DND-41 (cell line): Measurements from ENCODE around the gene BCL3.

Source experiments
- EZH2 ChIP-seq: IDR thresholded peaks from 3 replicates; pipeline ENCODE4 v1.6.1; 2012; ENCODE audit warnings: borderline replicate concordance, low read depth, mild to moderate bottlenecking, moderate library complexity, low read length, inconsistent platforms; ENCODE audit not compliant: severe bottlenecking
- TF ChIP-seq, protein P1 (sequence below): IDR thresholded peaks from 2 replicates; pipeline ENCODE4 v1.5.1; 2012; ENCODE audit warnings: borderline replicate concordance, low read length, moderate library complexity, mild to moderate bottlenecking; ENCODE audit not compliant: poor library complexity, severe bottlenecking; ENCODE audit errors: extremely low read depth

DNA sequence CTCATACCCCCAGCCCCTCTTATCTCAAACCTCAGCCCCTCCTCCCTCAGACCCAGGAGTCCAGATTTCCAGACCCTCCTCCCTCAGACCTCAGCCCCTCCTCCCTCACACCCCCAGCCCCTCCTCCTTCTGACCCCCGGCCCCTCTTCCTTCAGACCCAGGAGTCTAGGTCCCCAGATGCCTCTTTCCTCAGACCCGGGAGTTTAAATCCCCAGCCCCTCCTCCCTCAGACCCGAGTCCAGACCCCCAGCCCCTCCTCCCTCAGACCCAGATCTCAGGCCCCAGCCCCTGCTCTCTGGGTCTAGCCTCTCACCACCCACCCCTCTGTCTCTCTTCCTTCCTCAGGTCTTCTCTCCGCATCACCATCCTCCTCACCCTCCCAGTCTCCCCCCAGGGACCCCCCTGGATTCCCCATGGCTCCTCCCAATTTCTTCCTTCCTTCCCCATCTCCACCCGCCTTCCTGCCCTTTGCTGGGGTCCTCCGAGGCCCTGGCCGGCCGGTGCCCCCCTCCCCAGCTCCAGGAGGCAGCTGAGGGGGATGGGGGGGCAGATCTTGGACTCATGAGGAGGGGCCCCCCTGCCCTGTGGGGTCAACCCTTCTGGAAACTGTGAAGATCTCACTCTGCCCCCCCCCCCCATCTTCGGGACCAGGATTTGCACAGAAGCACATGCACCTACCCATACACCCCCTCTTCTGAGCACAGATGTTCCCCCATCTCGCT, 10.7 kb downstream of the BCL3 start:
- TF ChIP-seq, protein P1, sequence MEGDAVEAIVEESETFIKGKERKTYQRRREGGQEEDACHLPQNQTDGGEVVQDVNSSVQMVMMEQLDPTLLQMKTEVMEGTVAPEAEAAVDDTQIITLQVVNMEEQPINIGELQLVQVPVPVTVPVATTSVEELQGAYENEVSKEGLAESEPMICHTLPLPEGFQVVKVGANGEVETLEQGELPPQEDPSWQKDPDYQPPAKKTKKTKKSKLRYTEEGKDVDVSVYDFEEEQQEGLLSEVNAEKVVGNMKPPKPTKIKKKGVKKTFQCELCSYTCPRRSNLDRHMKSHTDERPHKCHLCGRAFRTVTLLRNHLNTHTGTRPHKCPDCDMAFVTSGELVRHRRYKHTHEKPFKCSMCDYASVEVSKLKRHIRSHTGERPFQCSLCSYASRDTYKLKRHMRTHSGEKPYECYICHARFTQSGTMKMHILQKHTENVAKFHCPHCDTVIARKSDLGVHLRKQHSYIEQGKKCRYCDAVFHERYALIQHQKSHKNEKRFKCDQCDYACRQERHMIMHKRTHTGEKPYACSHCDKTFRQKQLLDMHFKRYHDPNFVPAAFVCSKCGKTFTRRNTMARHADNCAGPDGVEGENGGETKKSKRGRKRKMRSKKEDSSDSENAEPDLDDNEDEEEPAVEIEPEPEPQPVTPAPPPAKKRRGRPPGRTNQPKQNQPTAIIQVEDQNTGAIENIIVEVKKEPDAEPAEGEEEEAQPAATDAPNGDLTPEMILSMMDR, result no peak
- no peak for TF ChIP-seq EZH2
